ENCODE data around the gene AP5Z1. TPM values are rescaled to one million over a fixed set of nuclear protein-coding genes. Genes with fewer than 3 reads are reported as not detected.

The AP5Z1 gene
- total RNA-seq, 1 experiment from 2014 or later, result 21.0 TPM

DNA sequence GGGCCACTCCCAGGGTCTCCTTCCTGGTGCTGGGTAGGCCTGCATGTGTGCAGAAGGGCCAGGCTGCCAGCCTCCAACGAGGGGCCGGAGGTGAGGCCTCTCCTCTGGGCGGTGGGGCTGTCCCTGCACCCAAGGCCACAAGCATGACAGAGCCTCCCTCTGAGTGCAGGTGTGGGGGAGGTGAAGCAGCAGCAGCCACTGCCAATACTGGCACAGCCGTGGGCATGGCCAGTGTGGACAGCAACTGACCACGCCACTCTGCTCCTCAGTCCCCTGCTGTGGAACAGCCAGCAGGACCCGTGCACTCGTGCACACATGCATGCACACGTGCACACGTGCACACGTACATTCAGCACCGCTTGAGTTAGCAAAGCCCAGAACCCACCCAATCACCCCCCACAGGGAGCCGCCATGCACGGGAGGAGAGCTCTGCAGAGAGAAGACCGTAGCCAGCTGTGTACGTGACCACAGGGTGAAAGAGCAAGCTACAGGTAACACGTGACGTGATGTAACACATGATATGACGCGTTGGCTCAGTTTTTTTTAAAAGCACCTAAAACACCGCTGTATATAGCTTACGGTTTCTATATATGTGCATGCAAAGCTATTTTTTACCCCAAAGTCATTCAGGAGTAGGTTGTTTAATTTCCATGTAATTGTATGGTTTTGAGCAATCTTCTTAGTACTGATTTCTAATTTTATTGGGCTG lies 63.4 kb downstream of the AP5Z1 start:
- no peak for DNase-seq (ENCODE audit: low read depth)

DNA sequence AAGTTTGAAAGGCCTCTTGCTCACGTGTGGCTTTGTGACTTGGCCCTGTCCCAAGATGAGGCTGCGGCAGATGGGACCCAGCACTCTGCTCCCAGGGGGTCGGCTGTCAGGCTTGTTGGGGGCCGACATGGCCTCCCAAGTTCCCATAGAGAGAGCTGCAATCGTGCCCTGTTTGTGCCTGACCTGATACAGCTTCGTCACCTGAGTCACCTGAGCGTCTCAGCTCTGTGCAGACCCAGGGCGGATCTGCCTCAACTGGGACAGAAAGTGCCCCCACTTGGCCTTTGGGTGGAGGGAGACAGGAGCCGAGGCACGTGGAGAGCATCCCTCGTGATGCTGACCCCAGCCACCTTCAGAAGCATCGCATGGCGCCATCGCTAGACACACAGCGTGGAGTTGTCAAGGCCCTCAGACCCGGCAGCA lies 64.7 kb downstream of the AP5Z1 start:
- no peak for DNase-seq (ENCODE audit: low read depth)

Small RNA genes within 50 kb of the gene (small RNA-seq; reads per million reads assigned to genes)
- gene MIR4656 (not detected), gene RF00019 (not detected)

Other genes with a start within 250 kb of the AP5Z1 start
- 14.3 and 17.9 TPM in 2 replicates for gene FOXK1, start 93.3 kb upstream of the AP5Z1 start, total RNA-seq (2014; rRNA removed; shearing (Covaris generic))
- not detected in 2 replicates for gene PAPOLB, start 86.4 kb downstream of the AP5Z1 start, total RNA-seq (2014; rRNA removed; shearing (Covaris generic))
- 0.14 and 0.57 TPM in 2 replicates for gene RADIL, start 108.1 kb downstream of the AP5Z1 start, total RNA-seq (2014; rRNA removed; shearing (Covaris generic))
- not detected in 2 replicates for gene MMD2, start 183.6 kb downstream of the AP5Z1 start, total RNA-seq (2014; rRNA removed; shearing (Covaris generic))

Data from HT1080 (cell line).